Measurements from ENCODE around the gene LOXL3. TPM values are rescaled to one million over a fixed set of nuclear protein-coding genes. Genes with fewer than 3 reads are reported as not detected.

LOXL3 gene
- total RNA-seq, 1 experiment from 2014 or later = 29.0 TPM

- no peaks in the 10 kb centered on the region for H4K20me1 ChIP-seq (ENCODE audit: control insufficient read depth, insufficient read depth, insufficient read length)
- peaks cover 4% of the 10 kb centered on the region; the same call in 1 of the 2 replicates for H3K79me2 ChIP-seq (ENCODE audit: insufficient read depth, low read length)
- Mint-ChIP-seq H3K36me3 (ENCODE audit: insufficient read depth in 1 of 3, low read depth in 3 of 3) (peaks cover 23 to 30% (median 30%) of the 10 kb centered on the region in 3 experiments), H3K27ac (no peak overlapping the region), H3K4me3 (no peak overlapping the region; a peak in 1 of 5 replicates), H3K4me1 (peaks cover 11 to 14% of the 10 kb centered on the region in 2 experiments), H3K27me3 (ENCODE audit: low read depth) (peaks cover 45% of the 10 kb centered on the region), H3K9me3 (no peaks in the 10 kb centered on the region; a peak in 1 of 5 replicates)
- H4K5ac ChIP-seq (ENCODE audit: insufficient read length, low read depth, low read length) = no peak overlapping the region
- no peak overlapping the region for H2BK20ac ChIP-seq (ENCODE audit: low read depth, low read length, poor library complexity, severe bottlenecking)
- H3K56ac ChIP-seq (ENCODE audit: insufficient read length, low read depth, low read length) = no peak overlapping the region
- H3K14ac ChIP-seq (ENCODE audit: insufficient read depth, low read length) = no peak overlapping the region
- H3K4me2 ChIP-seq (ENCODE audit: insufficient read depth, insufficient read length, low read length) = no peak overlapping the region
- H3K23ac ChIP-seq (ENCODE audit: insufficient read length, low read depth, low read length) = no peak overlapping the region
- no peak overlapping the region for H2BK5ac ChIP-seq (ENCODE audit: insufficient read length, low read length)
- no peak overlapping the region for H3K9ac ChIP-seq (ENCODE audit: extremely low read depth, insufficient read length, low read length)
- peaks cover 4% of the 10 kb centered on the region for H3K79me1 ChIP-seq (ENCODE audit: insufficient read depth, low read depth, low read length, poor library complexity, severe bottlenecking)
- H3K27ac ChIP-seq (ENCODE audit: insufficient read length, low read depth, low read length) = no peak overlapping the region
- WGBS (ENCODE audit: extremely low coverage, insufficient read length, low lambda C conversion rate) = no CpG with 5 or more reads among the region's 9 CpGs
- no peak for DNase-seq
- no peak overlapping the region for H4K8ac ChIP-seq (replicated peaks; ENCODE audit: insufficient read length, low read depth, low read length)
- H3K4me1 ChIP-seq (ENCODE audit: insufficient read depth, low read length) = peaks cover 4% of the 10 kb centered on the region; the same call in 1 of the 2 replicates
- H3K23me2 ChIP-seq (ENCODE audit: insufficient read length, low read depth, low read length, poor library complexity, severe bottlenecking) = peaks cover 6% of the 10 kb centered on the region
- H2AK5ac ChIP-seq (ENCODE audit: insufficient read length, low read length) = no peak overlapping the region
- H2BK120ac ChIP-seq (ENCODE audit: low read depth, low read length, poor library complexity, severe bottlenecking) = no peak overlapping the region
- H2BK12ac ChIP-seq (ENCODE audit: insufficient read length, low read depth, low read length) = no peak overlapping the region
- H2AFZ ChIP-seq (ENCODE audit: low read length) = no peak overlapping the region
- no peak overlapping the region for H3T11ph ChIP-seq (ENCODE audit: low read length)
- H2BK15ac ChIP-seq (ENCODE audit: low read depth, low read length) = no peak overlapping the region
- H3K9me3 ChIP-seq (ENCODE audit: control insufficient read depth, low read depth, low read length) = no peaks in the 10 kb centered on the region
- peaks cover 12% of the 10 kb centered on the region; the same call in 1 of the 2 replicates for H3K27me3 ChIP-seq (ENCODE audit: insufficient read depth, low read length)
- H3K4ac ChIP-seq (ENCODE audit: low read depth, low read length) = no peak overlapping the region
- TF ChIP-seq CTCF (conservative IDR thresholded peaks at IDR 0.05) = no peak
- no peak overlapping the region for H4K91ac ChIP-seq (ENCODE audit: insufficient read length, low read depth, low read length)
- no peak overlapping the region for H3K18ac ChIP-seq (ENCODE audit: insufficient read length, low read depth, low read length)
Measured at GRCh38 chr2:74524005-74524404, 29.7 kb downstream of the LOXL3 start.

All from H9 (cell line).